Thymus (tissue), 11 donors: Measurements from ENCODE around the gene CCND2. TPM values are rescaled to one million over a fixed set of nuclear protein-coding genes. Genes with fewer than 3 reads are reported as not detected.
"Not testable (repeated sequence)": the region's sequence is repeated elsewhere in the genome, so short reads cannot be mapped to it uniquely, and the experiment has no call there.

Experiments used
- DNase-seq, 9 donors: peaks; one replicate each; pipeline ENCODE4 v3.0.0-alpha.2; 2013; ENCODE audit warnings: low spot score in 9 of 9, low read depth in 6 of 9, missing footprints in 1 of 9
- H3K27ac ChIP-seq, 2 donors: one replicate each; pipeline ENCODE4 v1.5.1; 2013; ENCODE audit warnings: control low read depth in 1 of 2, low read depth in 1 of 2, low read length in 1 of 2, mild to moderate bottlenecking in 1 of 2, moderate library complexity in 1 of 2
- H3K27me3 ChIP-seq, 2 donors: one replicate each; pipeline ENCODE4 v1.5.1; 2013; ENCODE audit warnings: low read length in 1 of 2; ENCODE audit not compliant: control insufficient read depth in 2 of 2, insufficient read depth in 1 of 2
- H3K36me3 ChIP-seq, 2 donors: one replicate each; pipeline ENCODE4 v1.5.1; 2013; ENCODE audit warnings: low read length in 1 of 2, mild to moderate bottlenecking in 1 of 2, moderate library complexity in 1 of 2; ENCODE audit not compliant: control insufficient read depth in 2 of 2, insufficient read depth in 2 of 2
- H3K4me1 ChIP-seq, 2 donors: one replicate each; pipeline ENCODE4 v1.5.1; 2013; ENCODE audit warnings: low read length in 2 of 2; ENCODE audit not compliant: control insufficient read depth in 2 of 2, insufficient read depth in 2 of 2
- H3K4me3 ChIP-seq, 2 donors: one replicate each; pipeline ENCODE4 v1.5.1; 2013; ENCODE audit warnings: low read length in 2 of 2, control low read depth in 1 of 2, mild to moderate bottlenecking in 1 of 2
- H3K9me3 ChIP-seq, 2 donors: one replicate each; pipeline ENCODE4 v1.5.1; 2013; ENCODE audit warnings: low read length in 1 of 2, mild to moderate bottlenecking in 1 of 2; ENCODE audit not compliant: control insufficient read depth in 2 of 2, insufficient read depth in 1 of 2
- WGBS: extraction: QIAGEN DNeasy Blood & Tissue Kit; methylation state at CpG from one replicate; pipeline ENCODE4 v1.1.7; 2013; 5-methylcytosine and 5-hydroxymethylcytosine counted together
- polyA plus RNA-seq: library from polyadenylated mRNA; stranded (reverse); fragments of 200-250 nt; gene quantifications from one replicate; pipeline ENCODE4 v1.2.3, GENCODE V29; 2013
- total RNA-seq: library from RNA; stranded (reverse); fragments of 120-200 nt; gene quantifications from one replicate; pipeline ENCODE4 v1.2.4, GENCODE V29; 2013
- donor health status: healthy.

The CCND2 gene
- total and polyA plus RNA-seq, 2 donors, result 16.0 to 53.6 TPM

- 55% methylated on average over 5 of the region's 5 CpGs for WGBS
- no peak overlapping the region for H3K27ac ChIP-seq
- no peaks in the 10 kb centered on the region for H3K27me3 ChIP-seq
- H3K36me3 ChIP-seq, result no peaks in the 10 kb centered on the region
- H3K4me3 ChIP-seq, result no peak overlapping the region
- DNase-seq, result no peak
- H3K4me1 ChIP-seq, result peaks cover 0 to 12% of the 10 kb centered on the region in 2 donors
- peaks cover 0 to 4% of the 10 kb centered on the region in 2 donors for H3K9me3 ChIP-seq
These were observed 33.3 kb upstream of the CCND2 start for GRCh38 chr12:4240161-4240783.

DNA sequence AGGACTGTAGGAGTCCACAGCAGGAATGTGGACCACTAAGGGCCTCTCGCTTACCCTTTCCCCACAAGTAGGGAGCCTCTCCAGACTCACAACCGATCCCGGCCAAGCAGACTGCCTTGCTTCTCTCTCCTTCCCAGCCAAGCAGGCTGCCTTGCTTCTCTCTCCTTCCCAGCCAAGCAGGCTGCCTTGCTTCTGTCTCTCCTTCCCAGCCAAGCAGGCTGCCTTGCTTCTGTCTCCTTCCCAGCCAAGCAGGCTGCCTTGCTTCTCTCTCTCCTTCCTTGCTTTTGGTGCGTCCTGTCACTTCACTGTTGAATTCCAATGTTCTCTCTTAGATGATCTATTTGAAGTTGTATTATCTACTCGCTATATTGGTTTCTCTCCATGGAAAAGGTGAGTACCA is 32.6 kb upstream of the CCND2 start:
- no peaks in the 10 kb centered on the region for H3K36me3 ChIP-seq
- peaks cover 5 to 19% of the 10 kb centered on the region in 2 donors for H3K4me1 ChIP-seq
- 97% methylated on average over 5 of the region's 5 CpGs for WGBS
- H3K4me3 ChIP-seq, result no peak overlapping the region
- no peak for DNase-seq
- H3K27me3 ChIP-seq, result no peaks in the 10 kb centered on the region
- no peak overlapping the region for H3K27ac ChIP-seq
- H3K9me3 ChIP-seq, result peaks cover 0 to 4% of the 10 kb centered on the region in 2 donors

GRCh38 chr12:4241592-4241991 is 32.0 kb upstream of the CCND2 start:
- no peak overlapping the region for H3K27ac ChIP-seq
- no peaks in the 10 kb centered on the region for H3K27me3 ChIP-seq
- H3K4me3 ChIP-seq, result no peak overlapping the region
- peaks cover 10 to 25% of the 10 kb centered on the region in 2 donors for H3K4me1 ChIP-seq
- peaks cover 0 to 4% of the 10 kb centered on the region in 2 donors for H3K9me3 ChIP-seq
- 97% methylated on average over 4 of the region's 4 CpGs for WGBS
- no peaks in the 10 kb centered on the region for H3K36me3 ChIP-seq
- no peak for DNase-seq

- Histone ChIP-seq H3K27ac (no peak overlapping the region), H3K4me1 (peaks cover 10 to 25% of the 10 kb centered on the region in 2 donors), H3K27me3 (no peaks in the 10 kb centered on the region), H3K4me3 (no peak overlapping the region), H3K36me3 (no peaks in the 10 kb centered on the region), H3K9me3 (peaks cover 0 to 4% of the 10 kb centered on the region in 2 donors)
- no peak for DNase-seq
- 78% methylated on average over 10 of the region's 10 CpGs for WGBS
These were observed 31.0 kb upstream of the CCND2 start for GRCh38 chr12:4242595-4242994.

DNA sequence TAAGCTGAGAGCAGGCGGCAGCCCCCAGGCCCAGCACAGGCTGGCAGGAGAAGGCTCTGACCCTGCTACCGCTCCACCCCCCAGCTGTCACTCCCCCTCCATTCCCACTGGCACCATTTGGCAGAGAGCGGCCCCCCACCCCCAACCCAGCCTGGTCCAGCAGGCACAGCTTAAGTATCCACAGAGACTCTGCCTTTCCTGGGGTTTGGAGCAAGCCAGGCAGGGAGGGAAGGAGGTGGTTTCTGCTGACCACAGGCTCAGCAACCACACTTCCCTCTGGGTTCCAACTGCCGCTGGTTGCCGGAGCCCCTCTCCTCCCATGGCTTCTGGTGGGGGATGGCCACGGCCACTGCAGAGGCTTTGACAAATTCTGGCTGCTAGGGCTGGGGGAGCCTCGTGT is 30.5 kb upstream of the CCND2 start:
- Histone ChIP-seq H3K4me3 (no peak overlapping the region), H3K4me1 (peaks cover 10 to 25% of the 10 kb centered on the region in 2 donors), H3K9me3 (peaks cover 0 to 4% of the 10 kb centered on the region in 2 donors), H3K27me3 (no peaks in the 10 kb centered on the region), H3K36me3 (no peaks in the 10 kb centered on the region), H3K27ac (no peak overlapping the region)
- 23% methylated on average over 7 of the region's 7 CpGs for WGBS
- DNase-seq, result no peak

DNA sequence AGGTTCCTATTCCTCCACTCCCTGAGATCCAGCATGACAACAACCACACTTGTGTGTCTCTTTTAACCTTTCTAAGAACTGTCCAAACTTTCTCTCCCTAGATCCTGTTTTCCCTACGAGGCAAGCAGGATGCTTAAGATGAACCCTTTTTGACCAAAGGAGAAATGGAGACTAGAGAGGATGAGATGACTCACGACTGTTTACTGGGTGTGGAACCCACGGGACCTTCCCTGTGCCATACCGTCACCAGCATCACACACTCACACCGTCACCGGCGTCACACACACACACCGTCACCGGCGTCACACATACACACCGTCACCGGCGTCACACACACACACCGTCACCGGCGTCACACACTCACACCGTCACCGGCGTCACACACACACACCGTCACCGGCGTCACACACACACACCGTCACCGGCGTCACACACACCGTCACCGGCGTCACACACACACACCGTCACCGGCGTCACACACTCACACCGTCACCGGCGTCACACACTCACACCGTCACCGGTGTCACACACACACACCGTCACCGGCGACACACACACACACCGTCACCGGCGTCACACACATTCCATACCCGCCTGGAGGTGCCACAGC is 30.0 kb upstream of the CCND2 start:
- DNase-seq, H3K9me3 ChIP-seq: not testable (repeated sequence)

DNA sequence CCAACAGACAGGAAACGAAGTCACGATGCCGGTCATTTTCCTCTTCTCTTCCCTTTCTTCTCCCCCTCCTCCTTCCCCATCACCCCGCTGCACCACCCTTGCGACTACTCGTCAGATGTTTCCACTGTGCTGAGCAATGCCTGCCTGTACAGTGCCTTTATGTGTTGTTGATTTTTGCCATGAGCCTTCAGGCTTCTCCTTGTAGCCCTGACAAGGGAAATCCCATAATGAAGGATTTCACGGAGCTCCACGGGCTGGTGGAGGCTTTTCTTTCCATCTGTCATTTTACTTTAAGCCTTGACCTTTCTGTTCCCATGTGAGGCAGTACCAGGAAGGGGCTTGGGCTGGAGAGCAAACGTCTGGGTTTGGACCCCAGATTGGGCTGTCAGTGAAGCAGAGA is 28.7 kb upstream of the CCND2 start:
- Histone ChIP-seq H3K9me3 (peaks cover 0 to 4% of the 10 kb centered on the region in 2 donors), H3K27me3 (no peaks in the 10 kb centered on the region), H3K4me1 (peaks cover 10 to 25% of the 10 kb centered on the region in 2 donors), H3K36me3 (no peaks in the 10 kb centered on the region), H3K27ac (no peak overlapping the region), H3K4me3 (no peak overlapping the region)
- no peak for DNase-seq
- 83% methylated on average over 9 of the region's 9 CpGs for WGBS

More for the DNA sequence above, 30.0 kb upstream of the CCND2 start:
- H3K4me3 ChIP-seq, H3K27me3 ChIP-seq, H3K36me3 ChIP-seq, H3K27ac ChIP-seq: not testable (repeated sequence)
- H3K4me1 ChIP-seq, result peaks cover 10 to 25% of the 10 kb centered on the region in 2 donors
- WGBS, result 91% methylated on average over 40 of the region's 43 CpGs

DNA sequence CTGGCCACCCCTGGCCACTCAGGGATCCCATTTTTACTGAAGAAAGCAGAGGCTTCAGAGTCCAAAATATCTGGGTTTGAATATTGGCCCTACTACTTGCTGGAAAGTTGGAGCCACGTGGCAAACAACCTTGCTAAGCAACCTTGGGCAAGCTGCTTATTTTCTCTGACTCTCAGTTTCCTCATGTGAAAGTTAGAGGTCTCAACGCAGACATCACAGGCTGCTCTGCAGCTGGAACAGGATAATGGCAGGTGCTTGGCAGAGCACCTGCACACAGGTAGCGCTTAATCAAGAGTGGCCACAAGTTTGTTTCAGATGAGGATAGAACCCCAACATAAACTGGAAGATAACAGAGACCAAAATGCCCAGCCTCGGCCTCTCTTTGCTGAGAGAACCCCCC is 28.1 kb upstream of the CCND2 start:
- no peaks in the 10 kb centered on the region for H3K27me3 ChIP-seq
- 71% methylated on average over 4 of the region's 4 CpGs for WGBS
- DNase-seq, result peak in 2 of 9 donors; percentile 21 to 31
- H3K4me1 ChIP-seq, result peaks cover 10 to 25% of the 10 kb centered on the region in 2 donors
- no peak overlapping the region for H3K4me3 ChIP-seq
- H3K27ac ChIP-seq, result no peak overlapping the region
- peaks cover 0 to 3% of the 10 kb centered on the region in 2 donors for H3K9me3 ChIP-seq
- no peaks in the 10 kb centered on the region for H3K36me3 ChIP-seq

DNA sequence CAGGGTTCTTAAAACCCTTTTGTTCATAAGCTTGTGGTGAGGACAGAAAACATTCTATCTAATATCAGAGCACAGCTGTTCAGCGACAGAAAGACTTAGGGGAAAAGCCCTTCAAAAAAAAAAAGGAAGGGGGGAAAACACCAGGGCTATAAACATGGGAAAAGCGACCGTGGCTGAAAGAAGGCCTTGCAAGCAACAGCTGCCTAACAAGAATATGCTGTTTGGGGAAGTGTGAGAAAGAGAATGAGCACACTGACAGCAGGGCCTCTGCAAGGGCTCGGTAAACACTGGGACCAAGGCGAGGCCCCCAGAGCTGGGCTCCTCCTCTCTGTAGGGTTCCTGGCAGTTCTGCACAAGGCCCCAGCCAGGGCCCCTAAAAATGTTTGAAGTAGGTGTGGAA is 27.4 kb upstream of the CCND2 start:
- WGBS, result 13% methylated on average over 5 of the region's 5 CpGs
- H3K27ac ChIP-seq, result peak overlapping the region in 1 of 2 donors; percentile 26
- H3K27me3 ChIP-seq, result no peaks in the 10 kb centered on the region
- H3K4me3 ChIP-seq, result no peak overlapping the region
- no peaks in the 10 kb centered on the region for H3K36me3 ChIP-seq
- peak in 3 of 9 donors; percentile 7 to 40 (median 13) for DNase-seq
- H3K9me3 ChIP-seq, result no peaks in the 10 kb centered on the region
- peaks cover 10 to 25% of the 10 kb centered on the region in 2 donors for H3K4me1 ChIP-seq
